HepG2 (cell line): Measurements from ENCODE around the gene HK2. TPM values are rescaled to one million over a fixed set of nuclear protein-coding genes. Genes with fewer than 3 reads are reported as not detected.

ENCODE experiments used
- ARHGAP35 ChIP-seq: sonication (generic); formaldehyde crosslinking; IDR thresholded peaks from 2 replicates; pipeline ENCODE4 v1.9.0; 2022; ENCODE audit warnings: mild to moderate bottlenecking, inconsistent platforms, moderate library complexity, missing genetic modification reagents, borderline replicate concordance
- ARID4A ChIP-seq: sonication (generic); formaldehyde crosslinking; IDR thresholded peaks from 2 replicates; pipeline ENCODE4 v1.5.0; 2020; ENCODE audit warnings: mild to moderate bottlenecking, missing genetic modification reagents, borderline replicate concordance
- ASH2L ChIP-seq: fragments of 300-600, 200-600 bp; sonication (generic); IDR thresholded peaks from 2 replicates; pipeline ENCODE4 v1.7.0; 2017; ENCODE audit warnings: low read depth, mild to moderate bottlenecking, moderate library complexity, mixed read lengths, low read length; ENCODE audit not compliant: insufficient read length
- ATF7 ChIP-seq, 2 experiments: fragments of 450-650 bp in 1 of 2; sonication (generic) in 1 of 2; formaldehyde crosslinking in 1 of 2; IDR thresholded peaks; 2 replicates each; pipeline versions ENCODE4 v1.4.0 to v1.6.1; 2016 to 2020; ENCODE audit warnings: antibody characterized with exemption in 1 of 2, mild to moderate bottlenecking in 1 of 2, missing genetic modification reagents in 1 of 2
- CBFB ChIP-seq: sonication (generic); formaldehyde crosslinking; IDR thresholded peaks from 2 replicates; pipeline ENCODE4 v1.4.0; 2020; ENCODE audit warnings: missing genetic modification reagents
- CENPT ChIP-seq: sonication (generic); formaldehyde crosslinking; IDR thresholded peaks from 2 replicates; pipeline ENCODE4 v1.8.0; 2022; ENCODE audit warnings: low read depth, mild to moderate bottlenecking, moderate library complexity, missing genetic modification reagents
- DPF2 ChIP-seq: sonication (generic); formaldehyde crosslinking; IDR thresholded peaks from 2 replicates; pipeline ENCODE4 v1.4.0; 2020; ENCODE audit warnings: mild to moderate bottlenecking, low read depth, missing genetic modification reagents, borderline replicate concordance
- ELF3 ChIP-seq: IDR thresholded peaks from 2 replicates; pipeline ENCODE4 v1.6.1; 2016; ENCODE audit warnings: missing genetic modification reagents, missing compliant biosample characterization
- FOXM1 ChIP-seq: sonication (generic); formaldehyde crosslinking; IDR thresholded peaks from 2 replicates; pipeline ENCODE4 v1.5.0; 2020; ENCODE audit warnings: missing genetic modification reagents
- FOXO1 ChIP-seq: sonication (generic); formaldehyde crosslinking; IDR thresholded peaks from 2 replicates; pipeline ENCODE4 v1.4.0; 2020; ENCODE audit warnings: missing genetic modification reagents
- GATAD2A ChIP-seq: IDR thresholded peaks from 2 replicates; pipeline ENCODE4 v1.6.1; 2016
- IRF2 ChIP-seq: IDR thresholded peaks from 2 replicates; pipeline ENCODE4 v1.6.1; 2018; ENCODE audit warnings: missing genetic modification reagents, missing compliant biosample characterization
- MEIS2 ChIP-seq: sonication (generic); formaldehyde crosslinking; IDR thresholded peaks from 2 replicates; pipeline ENCODE4 v1.9.0; 2021; ENCODE audit warnings: mild to moderate bottlenecking, missing genetic modification reagents
- NFE2L2 ChIP-seq: fragments of 150-350 bp; IDR thresholded peaks from 2 replicates; pipeline ENCODE4 v1.6.1; 2014; ENCODE audit warnings: low read length
- PPARG ChIP-seq: conservative IDR thresholded peaks from 2 replicates; pipeline ENCODE4 v1.6.1; 2016; ENCODE audit warnings: missing biosample characterization, missing genetic modification reagents
- SMAD3 ChIP-seq: sonication (generic); formaldehyde crosslinking; IDR thresholded peaks from 2 replicates; pipeline ENCODE4 v1.4.0; 2020; ENCODE audit warnings: missing genetic modification reagents
- XRCC5 ChIP-seq: fragments of 200-400 bp; formaldehyde crosslinking; optimal IDR thresholded peaks from 2 replicates; pipeline ENCODE3; 2017; ENCODE audit warnings: mild to moderate bottlenecking, low read length
- YEATS2 ChIP-seq: sonication (generic); formaldehyde crosslinking; IDR thresholded peaks from 2 replicates; pipeline ENCODE4 v1.4.0; 2020; ENCODE audit warnings: missing genetic modification reagents, borderline replicate concordance
- ZNF12 ChIP-seq: sonication (generic); formaldehyde crosslinking; IDR thresholded peaks from 2 replicates; pipeline ENCODE4 v1.5.0; 2020; ENCODE audit warnings: missing genetic modification reagents
- polyA plus RNA-seq, 8 experiments: library from polyadenylated mRNA; depleted of rRNA in 3 of 8; stranded (reverse) in 7 of 8; unstranded in 1 of 8; fragments of >200 nt; fragmentation: Illumina TruSeq in 4 of 8; extraction: Trizol in 4 of 8; gene quantifications; 2 replicates each; pipeline versions ENCODE4 v1.2.1 to v1.2.3, GENCODE V29; 2011 to 2016; ENCODE audit warnings: low read depth in 4 of 8, missing spikeins in 1 of 8, mixed read lengths in 1 of 8; ENCODE audit not compliant: insufficient read depth in 1 of 8
- total RNA-seq, 5 experiments: library from RNA; depleted of rRNA; stranded (reverse); fragments of >200 nt; fragmentation: Illumina TruSeq; extraction: Trizol; gene quantifications; 2 replicates each; pipeline ENCODE4 v1.2.3, GENCODE V29; 2016; ENCODE audit warnings: low read depth in 1 of 5
- TF ChIP-seq, protein P1 (sequence below): sonication (generic); formaldehyde crosslinking; IDR thresholded peaks from 2 replicates; pipeline ENCODE4 v1.9.0; 2021; ENCODE audit warnings: missing genetic modification reagents, borderline replicate concordance
- TF ChIP-seq, protein P2 (sequence below): sonication (generic); formaldehyde crosslinking; IDR thresholded peaks from 2 replicates; pipeline ENCODE4 v1.4.0; 2020; ENCODE audit warnings: missing genetic modification reagents; ENCODE audit errors: not compliant biosample characterization
- TF ChIP-seq, protein P3 (sequence below): sonication (generic); formaldehyde crosslinking; IDR thresholded peaks from 2 replicates; pipeline ENCODE4 v1.4.0; 2020; ENCODE audit warnings: missing genetic modification reagents
- TF ChIP-seq, protein P4 (sequence below): sonication (generic); formaldehyde crosslinking; IDR thresholded peaks from 2 replicates; pipeline ENCODE4 v1.5.1; 2020; ENCODE audit warnings: missing genetic modification reagents, mild to moderate bottlenecking, borderline replicate concordance

HK2 gene
- total and polyA plus RNA-seq, 2 of the 13 experiments (the other 11 are each of a cell fraction or from before 2014, with no cell fraction given) = 13.2 to 101 TPM

- TF ChIP-seq ARID4A = peak; percentile 51; the same call in 1 of the 2 replicates
- TF ChIP-seq SMAD3 (CRISPR knock-in tag) = peak; percentile 71; the same call in 1 of the 2 replicates
- peak; percentile 79 for TF ChIP-seq PPARG (CRISPR knock-in tag)
- peak; percentile 60; the same call in 1 of the 2 replicates for TF ChIP-seq YEATS2
- TF ChIP-seq ATF7 (IDR thresholded peaks at IDR 0.05) = no peak
- no peak for TF ChIP-seq ATF7 (CRISPR knock-in tag; IDR thresholded peaks at IDR 0.05)
- peak; percentile 75 for TF ChIP-seq ELF3 (CRISPR knock-in tag)
- TF ChIP-seq, protein P1, sequence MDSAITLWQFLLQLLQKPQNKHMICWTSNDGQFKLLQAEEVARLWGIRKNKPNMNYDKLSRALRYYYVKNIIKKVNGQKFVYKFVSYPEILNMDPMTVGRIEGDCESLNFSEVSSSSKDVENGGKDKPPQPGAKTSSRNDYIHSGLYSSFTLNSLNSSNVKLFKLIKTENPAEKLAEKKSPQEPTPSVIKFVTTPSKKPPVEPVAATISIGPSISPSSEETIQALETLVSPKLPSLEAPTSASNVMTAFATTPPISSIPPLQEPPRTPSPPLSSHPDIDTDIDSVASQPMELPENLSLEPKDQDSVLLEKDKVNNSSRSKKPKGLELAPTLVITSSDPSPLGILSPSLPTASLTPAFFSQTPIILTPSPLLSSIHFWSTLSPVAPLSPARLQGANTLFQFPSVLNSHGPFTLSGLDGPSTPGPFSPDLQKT = no peak
- no peak for TF ChIP-seq FOXM1 (CRISPR knock-in tag)
- TF ChIP-seq, protein P2, sequence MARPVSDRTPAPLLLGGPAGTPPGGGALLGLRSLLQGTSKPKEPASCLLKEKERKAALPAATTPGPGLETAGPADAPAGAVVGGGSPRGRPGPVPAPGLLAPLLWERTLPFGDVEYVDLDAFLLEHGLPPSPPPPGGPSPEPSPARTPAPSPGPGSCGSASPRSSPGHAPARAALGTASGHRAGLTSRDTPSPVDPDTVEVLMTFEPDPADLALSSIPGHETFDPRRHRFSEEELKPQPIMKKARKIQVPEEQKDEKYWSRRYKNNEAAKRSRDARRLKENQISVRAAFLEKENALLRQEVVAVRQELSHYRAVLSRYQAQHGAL (CRISPR knock-in tag) = no peak
- TF ChIP-seq ASH2L = no peak
- no peak for TF ChIP-seq NFE2L2
- peak; percentile 32; the same call in 1 of the 2 replicates for TF ChIP-seq IRF2 (CRISPR knock-in tag)
- TF ChIP-seq ARHGAP35 (CRISPR knock-in tag) = no peak
- no peak for TF ChIP-seq DPF2 (CRISPR knock-in tag)
- peak; percentile 60; the same call in 1 of the 2 replicates for TF ChIP-seq ZNF12 (CRISPR knock-in tag)
- peak; percentile 96 for TF ChIP-seq MEIS2
- peak; percentile 78 for TF ChIP-seq FOXO1 (CRISPR knock-in tag)
- peak; percentile 69 for TF ChIP-seq CBFB (CRISPR knock-in tag)
- peak; percentile 95 for TF ChIP-seq GATAD2A (CRISPR knock-in tag)
- TF ChIP-seq, protein P3, sequence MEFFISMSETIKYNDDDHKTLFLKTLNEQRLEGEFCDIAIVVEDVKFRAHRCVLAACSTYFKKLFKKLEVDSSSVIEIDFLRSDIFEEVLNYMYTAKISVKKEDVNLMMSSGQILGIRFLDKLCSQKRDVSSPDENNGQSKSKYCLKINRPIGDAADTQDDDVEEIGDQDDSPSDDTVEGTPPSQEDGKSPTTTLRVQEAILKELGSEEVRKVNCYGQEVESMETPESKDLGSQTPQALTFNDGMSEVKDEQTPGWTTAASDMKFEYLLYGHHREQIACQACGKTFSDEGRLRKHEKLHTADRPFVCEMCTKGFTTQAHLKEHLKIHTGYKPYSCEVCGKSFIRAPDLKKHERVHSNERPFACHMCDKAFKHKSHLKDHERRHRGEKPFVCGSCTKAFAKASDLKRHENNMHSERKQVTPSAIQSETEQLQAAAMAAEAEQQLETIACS (CRISPR knock-in tag) = no peak
- TF ChIP-seq XRCC5 = no peak
- no peak for TF ChIP-seq CENPT (CRISPR knock-in tag)
- TF ChIP-seq, protein P4, sequence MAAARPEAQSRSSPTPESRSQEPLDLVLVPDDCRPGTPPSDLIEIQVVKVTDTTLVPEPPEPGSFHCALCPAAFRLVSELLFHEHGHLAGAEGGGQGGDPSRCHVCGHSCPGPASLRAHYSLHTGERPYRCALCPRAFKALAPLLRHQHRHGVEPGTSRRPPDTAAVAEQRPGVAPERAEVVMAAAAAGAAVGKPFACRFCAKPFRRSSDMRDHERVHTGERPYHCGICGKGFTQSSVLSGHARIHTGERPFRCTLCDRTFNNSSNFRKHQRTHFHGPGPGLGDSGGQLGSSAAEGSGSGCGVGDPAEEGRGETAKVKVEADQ (CRISPR knock-in tag) = no peak
Measured at GRCh38 chr2:74856004-74856578, 22.2 kb downstream of the HK2 start (continued).
